GM18867 (cell line): ENCODE measurements around the gene EIF4G3.
"Not testable (repeated sequence)": the region's sequence is repeated elsewhere in the genome, so short reads cannot be mapped to it uniquely, and the experiment has no call there.

Experiments used
- ATAC-seq: cut with Tn5 transposase; IDR thresholded peaks from one replicate; pipeline ENCODE4 v1.9.1; 2021; ENCODE audit warnings: mild to moderate bottlenecking, moderate library complexity; ENCODE audit not compliant: unreplicated experiment

EIF4G3 gene

DNA sequence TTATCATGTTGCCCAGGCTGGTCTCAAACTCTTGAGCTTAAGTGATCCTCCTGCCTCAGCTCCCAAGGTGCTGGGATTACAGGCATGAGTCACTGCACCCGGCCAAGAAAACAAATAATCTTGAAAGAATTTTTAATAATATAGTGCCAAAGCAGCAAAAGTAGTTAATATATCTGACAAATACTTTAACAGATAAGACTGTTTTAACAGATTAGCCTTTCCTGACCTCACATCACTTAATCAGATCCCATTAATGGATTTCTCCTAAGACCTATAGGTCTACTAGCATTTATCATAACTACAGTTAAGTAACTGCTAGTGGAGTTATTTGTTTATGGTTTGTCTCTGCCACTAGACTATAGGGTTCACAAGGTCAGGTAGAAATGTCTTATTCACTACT lies 328.5 kb downstream of the EIF4G3 start:
- no peak for ATAC-seq

DNA sequence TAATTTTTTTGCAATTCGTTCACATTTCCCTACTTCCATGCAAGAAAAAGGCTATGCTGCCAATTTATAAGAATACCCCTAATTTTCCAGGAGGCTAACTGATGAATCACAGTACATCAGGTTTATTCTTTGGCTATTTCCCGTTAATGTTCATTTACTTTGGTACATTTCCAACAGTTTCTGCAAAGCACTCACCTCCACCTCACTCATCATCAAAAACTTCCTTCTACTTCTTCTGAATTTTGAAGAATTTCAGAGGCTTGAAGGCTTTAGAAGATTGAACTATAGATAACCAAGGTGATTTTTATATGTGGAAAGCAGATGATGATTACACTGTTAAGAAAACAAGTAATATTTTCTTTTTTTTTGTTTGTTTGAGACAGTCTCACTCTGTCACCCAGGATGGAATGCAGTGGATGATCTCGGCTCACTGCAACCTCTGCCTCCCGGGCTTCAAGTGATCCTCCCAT lies 329.1 kb downstream of the EIF4G3 start:
- no peak for ATAC-seq

DNA sequence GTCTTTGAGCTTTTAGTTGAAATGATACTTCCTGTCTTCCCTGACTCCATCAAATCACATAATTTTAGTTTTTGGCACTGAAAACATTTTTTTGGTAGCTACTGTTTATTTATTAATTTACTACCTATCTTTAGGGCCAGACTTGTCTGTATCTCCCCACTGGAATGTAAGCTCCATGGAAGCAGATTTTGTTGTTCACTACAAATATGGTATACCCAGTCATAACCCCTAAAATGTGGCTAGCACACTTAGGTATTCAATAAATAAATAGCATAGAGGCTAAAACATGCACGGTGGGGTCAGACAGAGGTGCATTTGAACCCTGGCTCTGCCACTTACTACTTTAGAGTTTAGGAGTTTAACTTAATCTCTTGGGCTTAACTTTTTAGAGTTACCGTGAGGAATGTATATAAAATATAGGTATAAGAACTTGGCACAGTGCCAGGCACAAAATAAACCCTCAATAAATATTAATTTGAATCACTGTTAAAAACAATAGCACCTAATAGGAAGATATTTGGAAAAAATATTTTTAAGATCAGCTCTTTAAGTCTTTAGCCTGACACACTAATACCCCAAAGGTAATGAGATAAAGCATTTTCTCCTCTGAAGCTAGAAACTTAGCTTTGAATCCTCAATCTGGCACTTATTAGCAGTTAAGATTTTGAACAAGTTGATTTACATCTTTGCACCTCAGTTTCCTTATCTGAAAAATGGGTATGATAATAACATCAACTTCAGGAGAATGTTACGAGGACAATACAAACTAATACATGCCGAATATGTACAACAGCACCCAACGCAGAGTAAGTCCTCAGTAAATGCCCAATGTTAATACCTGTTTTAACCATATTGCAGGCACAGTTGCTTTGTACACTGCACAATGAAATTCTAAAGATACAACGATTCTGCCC lies 330.0 kb downstream of the EIF4G3 start:
- no peak for ATAC-seq

- no peak for ATAC-seq
Observed at GRCh38 chr1:20840731-20841130, 336.0 kb downstream of the EIF4G3 start.

DNA sequence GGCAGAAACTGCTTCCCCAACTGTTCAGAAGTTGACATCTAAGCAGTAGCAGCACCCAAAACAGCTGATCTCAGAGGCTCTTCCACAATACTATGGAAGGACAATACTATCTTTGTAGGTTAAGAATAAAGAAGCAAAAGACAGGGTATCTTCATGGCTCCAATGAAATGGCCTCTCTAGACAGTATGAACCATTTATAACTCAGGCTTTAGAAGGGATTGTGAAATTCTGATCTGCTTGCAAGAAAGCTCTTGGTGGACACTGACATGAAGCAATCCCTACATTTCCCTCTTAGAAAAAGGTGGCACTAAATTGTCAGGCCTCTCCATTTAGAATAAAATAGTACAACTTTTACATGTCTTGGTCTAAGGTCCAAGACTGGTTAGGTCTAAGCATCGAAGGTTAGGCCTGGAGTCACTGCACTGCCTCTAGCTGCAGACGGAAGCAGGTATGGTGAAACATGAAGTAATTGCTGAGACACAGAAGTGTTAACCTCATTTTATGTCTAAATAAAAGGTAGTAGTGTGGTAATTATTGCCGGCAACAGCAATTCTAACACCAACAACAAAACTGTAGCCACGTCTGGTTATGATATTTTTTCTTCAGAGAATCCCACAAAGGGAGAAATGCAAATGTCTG lies 339.0 kb downstream of the EIF4G3 start:
- ATAC-seq, result no peak

DNA sequence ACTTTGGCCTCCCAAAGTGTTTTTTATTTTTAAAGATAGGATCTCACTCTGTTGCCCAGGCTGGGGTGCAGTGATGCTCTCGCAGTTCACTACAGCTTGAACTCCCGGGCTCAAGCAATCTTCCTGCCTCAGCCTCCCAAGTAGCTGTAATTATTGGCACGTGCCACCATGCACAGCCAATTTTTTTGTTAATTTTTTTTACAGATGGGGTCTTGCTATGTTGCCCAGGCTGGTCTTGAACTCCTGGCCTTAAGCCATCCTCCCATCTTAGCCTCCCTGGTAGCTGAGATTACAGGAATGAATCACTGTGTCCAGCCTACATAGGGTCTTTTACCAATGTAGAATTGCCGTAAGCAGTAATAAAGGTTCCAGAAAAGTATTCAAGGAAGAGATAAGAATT lies 340.5 kb downstream of the EIF4G3 start:
- no peak for ATAC-seq

- no peak for ATAC-seq
Observed at GRCh38 chr1:20834780-20835179, 341.9 kb downstream of the EIF4G3 start.

DNA sequence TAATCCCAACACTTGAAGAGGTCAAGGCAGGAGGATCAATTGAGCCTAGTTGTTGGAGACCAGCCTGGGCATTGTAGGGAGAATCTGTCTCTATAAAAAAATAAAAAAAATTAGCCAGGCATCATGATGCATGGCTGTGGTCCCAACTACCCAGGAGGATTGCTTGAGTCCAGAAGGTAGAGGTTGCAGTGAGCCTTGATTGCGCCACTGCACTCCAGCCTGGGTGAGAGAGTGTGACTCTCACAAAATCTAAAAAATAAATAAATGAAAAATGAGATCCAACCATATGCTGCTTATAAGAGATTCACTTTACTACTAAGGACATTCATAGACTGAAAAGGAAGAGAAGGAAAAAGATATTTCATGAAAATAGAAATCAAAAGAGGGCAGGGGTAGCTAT lies 342.5 kb downstream of the EIF4G3 start:
- no peak for ATAC-seq

DNA sequence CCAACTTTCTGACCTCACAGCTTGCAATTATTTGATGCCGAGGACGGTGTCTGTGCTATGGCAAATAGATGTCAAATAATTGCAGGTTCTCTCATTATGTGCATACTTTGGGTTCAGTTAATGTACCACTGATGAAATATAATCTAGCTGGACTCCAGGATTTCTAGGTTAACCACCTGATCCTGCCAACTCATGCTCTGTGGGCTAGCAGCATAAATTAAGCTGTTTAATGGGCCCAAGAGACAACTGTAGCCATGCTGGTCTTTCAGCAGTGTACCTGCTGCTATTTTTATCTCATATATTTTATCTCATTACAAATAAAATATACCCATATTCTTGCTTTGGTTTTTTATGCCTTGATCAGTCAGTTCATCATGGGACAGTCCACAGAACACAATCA lies 346.3 kb downstream of the EIF4G3 start:
- ATAC-seq, result no peak

DNA sequence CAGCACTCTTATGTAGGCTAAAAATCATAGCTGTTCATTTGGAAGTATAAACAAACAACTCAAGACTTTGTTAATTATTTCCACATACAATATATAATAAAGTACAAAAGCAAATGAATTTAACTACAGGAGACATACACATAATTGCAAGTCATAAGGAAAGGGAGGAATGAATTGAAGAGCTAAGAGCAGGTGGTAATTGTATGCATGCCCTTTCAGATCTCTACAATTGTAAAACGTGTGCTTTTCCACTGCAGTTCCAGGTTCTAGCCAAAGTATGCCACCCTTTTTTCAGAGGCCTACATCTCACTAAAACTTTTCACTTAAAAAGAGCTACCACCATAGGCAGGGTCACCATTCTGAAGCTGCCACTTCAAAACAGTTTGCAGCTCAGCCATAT lies 346.8 kb downstream of the EIF4G3 start:
- ATAC-seq, result no peak

GRCh38 chr1:20829531-20829930 lies 347.2 kb downstream of the EIF4G3 start:
- no peak for ATAC-seq

DNA sequence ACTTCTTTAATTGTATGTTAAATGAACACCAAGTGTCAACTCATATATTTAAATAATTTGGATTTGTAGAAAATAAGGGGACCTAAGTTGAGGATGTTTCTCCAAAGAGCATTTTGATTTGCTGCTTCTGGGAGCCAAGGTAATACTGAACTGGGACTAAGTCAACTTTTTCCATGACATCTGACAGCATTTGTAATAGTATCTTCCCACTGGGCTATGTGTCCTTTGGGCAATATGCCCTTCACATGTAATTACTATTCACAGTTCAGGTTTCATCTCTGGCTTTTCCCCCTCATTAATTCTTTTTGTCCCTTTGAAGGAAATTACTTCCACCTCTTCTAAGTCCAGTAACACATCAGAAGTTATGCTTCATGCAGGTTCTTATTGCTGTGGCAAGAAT lies 352.9 kb downstream of the EIF4G3 start:
- no peak for ATAC-seq

- no peak for ATAC-seq
Observed at GRCh38 chr1:20821466-20821865, 355.2 kb downstream of the EIF4G3 start.

GRCh38 chr1:20819818-20820217 lies 356.9 kb downstream of the EIF4G3 start:
- ATAC-seq, result no peak

DNA sequence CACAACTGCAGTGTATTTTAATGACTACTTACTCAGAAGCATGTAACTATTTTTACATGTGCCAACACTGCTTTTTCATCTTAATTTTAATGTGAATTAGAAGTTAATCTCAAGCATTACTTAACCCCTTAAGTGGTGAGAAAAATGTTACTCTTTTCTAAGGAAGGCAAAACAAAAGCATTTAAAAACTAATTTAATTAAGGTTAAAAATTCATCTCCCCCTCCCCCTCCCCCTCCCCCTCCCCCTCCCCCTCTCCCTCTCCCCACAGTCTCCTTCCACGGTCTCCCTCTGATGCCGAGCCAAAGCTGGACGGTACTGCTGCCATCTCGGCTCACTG lies 362.2 kb downstream of the EIF4G3 start:
- ATAC-seq, result no peak

- ATAC-seq, result no peak
Observed at GRCh38 chr1:20811916-20812315, 364.8 kb downstream of the EIF4G3 start.

- ATAC-seq, result no peak
Observed at GRCh38 chr1:20793236-20793635, 383.5 kb downstream of the EIF4G3 start.

DNA sequence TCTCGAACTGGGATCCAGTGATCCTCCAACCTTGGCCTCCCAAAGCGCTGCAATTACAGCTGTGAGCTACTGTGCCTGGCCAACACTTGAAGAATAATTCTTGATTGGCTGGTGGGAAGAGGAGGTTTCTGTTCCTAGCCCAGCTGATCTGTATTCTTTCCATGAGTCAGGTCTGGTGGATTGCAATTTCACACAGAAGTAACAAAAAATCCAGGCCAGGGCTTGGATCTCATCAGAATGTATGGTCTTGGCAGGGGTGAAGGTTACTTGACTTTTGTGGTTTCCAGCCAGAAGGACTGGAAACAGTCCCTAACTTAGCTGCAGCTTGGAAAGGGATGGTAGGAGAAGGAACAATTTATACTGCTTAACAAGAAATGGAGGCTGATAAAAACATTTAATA lies 384.5 kb downstream of the EIF4G3 start:
- ATAC-seq, result no peak

- ATAC-seq, result no peak
Observed at GRCh38 chr1:20790785-20791184, 385.9 kb downstream of the EIF4G3 start.

DNA sequence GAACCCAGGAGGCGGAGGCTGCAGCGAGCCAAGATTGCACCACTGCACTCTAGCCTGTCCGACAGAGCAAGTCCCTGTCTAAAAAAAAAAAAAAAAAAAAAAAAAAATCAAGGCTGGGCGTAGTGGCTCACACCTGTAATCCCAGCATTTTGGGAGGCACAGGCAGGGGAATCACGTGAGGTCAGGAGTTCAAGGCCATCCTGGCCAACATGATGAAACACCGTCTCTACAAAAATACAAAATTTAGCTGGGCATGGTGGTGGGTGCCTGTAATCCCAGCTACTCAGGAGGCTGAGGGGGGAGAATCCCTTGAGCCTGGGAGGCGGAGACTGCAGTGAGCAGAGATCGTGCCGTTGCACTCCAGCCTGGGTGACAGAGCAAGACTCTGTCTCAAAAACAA lies 387.1 kb downstream of the EIF4G3 start:
- not testable (repeated sequence) for ATAC-seq

GRCh38 chr1:20787840-20788795 lies 388.6 kb downstream of the EIF4G3 start:
- no peak for ATAC-seq
